Rectal smooth muscle tissue (tissue), 1 donor: ENCODE results near the gene TM9SF3.
"Not testable (repeated sequence)": the region's sequence is repeated elsewhere in the genome, so short reads cannot be mapped to it uniquely, and the experiment has no call there.

Source experiments
- H3K27ac ChIP-seq: one replicate; pipeline ENCODE4 v1.7.0; 2013; ENCODE audit warnings: low read depth, low read length, inconsistent platforms
- H3K27me3 ChIP-seq: one replicate; pipeline ENCODE4 v1.7.0; 2013; ENCODE audit warnings: low read length; ENCODE audit not compliant: control insufficient read depth, insufficient read depth
- H3K36me3 ChIP-seq: one replicate; pipeline ENCODE4 v1.7.0; 2013; ENCODE audit warnings: low read length; ENCODE audit not compliant: control insufficient read depth, insufficient read depth
- H3K4me1 ChIP-seq: one replicate; pipeline ENCODE4 v1.7.0; 2013; ENCODE audit warnings: low read length; ENCODE audit not compliant: control insufficient read depth, insufficient read depth
- H3K4me3 ChIP-seq: one replicate; pipeline ENCODE4 v1.7.0; 2013; ENCODE audit warnings: low read length
- H3K9ac ChIP-seq: one replicate; pipeline ENCODE4 v1.7.0; 2013; ENCODE audit warnings: low read length

Gene TM9SF3

GRCh38 chr10:96576277-96576980 lies 10.4 kb downstream of the TM9SF3 start:
- H3K27ac ChIP-seq: no peak overlapping the region
- no peak overlapping the region for H3K4me3 ChIP-seq
- H3K9ac ChIP-seq: no peak overlapping the region
- H3K27me3 ChIP-seq: no peaks in the 10 kb centered on the region
- peaks cover 5% of the 10 kb centered on the region for H3K4me1 ChIP-seq
- H3K36me3 ChIP-seq: no peaks in the 10 kb centered on the region

- not testable (repeated sequence) for H3K27ac ChIP-seq, H3K4me1 ChIP-seq, H3K9ac ChIP-seq, H3K36me3 ChIP-seq, H3K27me3 ChIP-seq, H3K4me3 ChIP-seq
These were observed 12.2 kb downstream of the TM9SF3 start for GRCh38 chr10:96574564-96574963.

GRCh38 chr10:96573036-96573435 lies 13.8 kb downstream of the TM9SF3 start:
- H3K27ac ChIP-seq: no peak overlapping the region
- H3K4me3 ChIP-seq: no peak overlapping the region
- peaks cover 6% of the 10 kb centered on the region for H3K4me1 ChIP-seq
- no peaks in the 10 kb centered on the region for H3K36me3 ChIP-seq
- no peaks in the 10 kb centered on the region for H3K27me3 ChIP-seq
- H3K9ac ChIP-seq: no peak overlapping the region

- Histone ChIP-seq H3K9ac (no peak overlapping the region), H3K27ac (no peak overlapping the region), H3K36me3 (no peaks in the 10 kb centered on the region), H3K4me3 (no peak overlapping the region), H3K4me1 (peaks cover 6% of the 10 kb centered on the region), H3K27me3 (no peaks in the 10 kb centered on the region)
These were observed 15.5 kb downstream of the TM9SF3 start for GRCh38 chr10:96570983-96571964.

GRCh38 chr10:96570511-96570910 lies 16.3 kb downstream of the TM9SF3 start:
- Histone ChIP-seq H3K27me3 (no peaks in the 10 kb centered on the region), H3K4me1 (peaks cover 6% of the 10 kb centered on the region), H3K27ac (no peak overlapping the region), H3K9ac (no peak overlapping the region), H3K4me3 (no peak overlapping the region), H3K36me3 (no peaks in the 10 kb centered on the region)

- H3K4me3 ChIP-seq: no peak overlapping the region
- H3K27me3 ChIP-seq: no peaks in the 10 kb centered on the region
- H3K9ac ChIP-seq: no peak overlapping the region
- H3K27ac ChIP-seq: no peak overlapping the region
- peaks cover 6% of the 10 kb centered on the region for H3K4me1 ChIP-seq
- no peaks in the 10 kb centered on the region for H3K36me3 ChIP-seq
These were observed 18.4 kb downstream of the TM9SF3 start for GRCh38 chr10:96568402-96568801.

- Histone ChIP-seq H3K4me3 (no peak overlapping the region), H3K27ac (no peak overlapping the region), H3K9ac (no peak overlapping the region), H3K4me1 (peaks cover 6% of the 10 kb centered on the region), H3K27me3 (no peaks in the 10 kb centered on the region), H3K36me3 (peaks cover 3% of the 10 kb centered on the region)
These were observed 21.0 kb downstream of the TM9SF3 start for GRCh38 chr10:96565774-96566173.

GRCh38 chr10:96560966-96561887 lies 25.6 kb downstream of the TM9SF3 start:
- peaks cover 3% of the 10 kb centered on the region for H3K36me3 ChIP-seq
- no peaks in the 10 kb centered on the region for H3K27me3 ChIP-seq
- H3K4me1 ChIP-seq: no peaks in the 10 kb centered on the region
- H3K4me3 ChIP-seq: no peak overlapping the region
- no peak overlapping the region for H3K9ac ChIP-seq
- no peak overlapping the region for H3K27ac ChIP-seq

- H3K36me3 ChIP-seq: peaks cover 3% of the 10 kb centered on the region
- H3K27ac ChIP-seq: no peak overlapping the region
- H3K4me3 ChIP-seq: no peak overlapping the region
- no peaks in the 10 kb centered on the region for H3K27me3 ChIP-seq
- H3K4me1 ChIP-seq: no peaks in the 10 kb centered on the region
- H3K9ac ChIP-seq: no peak overlapping the region
These were observed 26.3 kb downstream of the TM9SF3 start for GRCh38 chr10:96560489-96560888.

GRCh38 chr10:96556003-96556402 lies 30.8 kb downstream of the TM9SF3 start:
- Histone ChIP-seq H3K9ac (no peak overlapping the region), H3K4me3 (no peak overlapping the region), H3K4me1 (no peaks in the 10 kb centered on the region), H3K27me3 (no peaks in the 10 kb centered on the region), H3K36me3 (peaks cover 2% of the 10 kb centered on the region), H3K27ac (no peak overlapping the region)

- no peak overlapping the region for H3K27ac ChIP-seq
- no peaks in the 10 kb centered on the region for H3K4me1 ChIP-seq
- H3K4me3 ChIP-seq: no peak overlapping the region
- no peaks in the 10 kb centered on the region for H3K27me3 ChIP-seq
- no peak overlapping the region for H3K9ac ChIP-seq
- peaks cover 2% of the 10 kb centered on the region for H3K36me3 ChIP-seq
These were observed 31.5 kb downstream of the TM9SF3 start for GRCh38 chr10:96555330-96555729.

- H3K4me1 ChIP-seq: no peaks in the 10 kb centered on the region
- no peak overlapping the region for H3K9ac ChIP-seq
- no peaks in the 10 kb centered on the region for H3K27me3 ChIP-seq
- H3K36me3 ChIP-seq: peaks cover 12% of the 10 kb centered on the region
- H3K27ac ChIP-seq: no peak overlapping the region
- no peak overlapping the region for H3K4me3 ChIP-seq
These were observed 38.2 kb downstream of the TM9SF3 start for GRCh38 chr10:96548589-96548988.
